Thoracic aorta (tissue), 2 donors: Measurements from ENCODE around the gene ZMYND12. TPM values are rescaled to one million over a fixed set of nuclear protein-coding genes. Genes with fewer than 3 reads are reported as not detected.
"Not testable (repeated sequence)": the region's sequence is repeated elsewhere in the genome, so short reads cannot be mapped to it uniquely, and the experiment has no call there.

Source experiments
- ATAC-seq: fragments of 150-250 bp; one replicate; pipeline ENCODE4 v1.8.0; 2017; ENCODE audit warnings: low read depth; ENCODE audit not compliant: insufficient number of reproducible peaks, low FRiP score
- DNase-seq: peaks from one replicate; pipeline ENCODE4 v3.0.0-alpha.2; 2020; ENCODE audit warnings: low spot score
- H3K27ac ChIP-seq, 2 donors: fragments of 200-600 bp; sonication (generic); 1 replicate in 1 of 2; 2 replicates in 1 of 2; pipeline ENCODE4 v1.5.1; 2016; ENCODE audit warnings: mild to moderate bottlenecking in 2 of 2, moderate library complexity in 2 of 2
- H3K27me3 ChIP-seq: fragments of 200-600 bp; sonication (generic); replicated peaks from 2 replicates; pipeline ENCODE4 v1.6.0; 2016; ENCODE audit warnings: mild to moderate bottlenecking; ENCODE audit not compliant: insufficient read depth
- H3K36me3 ChIP-seq: fragments of 200-600 bp; sonication (generic); one replicate; pipeline ENCODE4 v1.5.1; 2016
- H3K4me1 ChIP-seq, 2 donors: fragments of 200-600 bp; sonication (generic); 1 replicate in 1 of 2; 2 replicates in 1 of 2; pipeline versions ENCODE4 v1.5.1 to v1.6.0; 2016; ENCODE audit warnings: low read depth in 2 of 2, mild to moderate bottlenecking in 1 of 2; ENCODE audit not compliant: control insufficient read depth in 1 of 2
- H3K4me3 ChIP-seq: fragments of 200-600 bp; sonication (generic); 2 replicates; pipeline ENCODE4 v1.5.1; 2016; ENCODE audit warnings: mild to moderate bottlenecking
- H3K9me3 ChIP-seq: fragments of 200-600 bp; sonication (generic); 2 replicates; pipeline ENCODE4 v1.5.1; 2016
- total RNA-seq, 2 donors: library from RNA; depleted of rRNA; stranded (reverse); fragments of >200 nt; gene quantifications; one replicate each; pipeline versions ENCODE4 v1.1.0 to v1.2.3, GENCODE V29; 2016
- TF ChIP-seq, protein P1 (sequence below): fragments of 200-600 bp; sonication (generic); IDR thresholded peaks from one replicate; pipeline ENCODE4 v1.5.1; 2019; ENCODE audit warnings: antibody characterized with exemption

The ZMYND12 gene, protein sequence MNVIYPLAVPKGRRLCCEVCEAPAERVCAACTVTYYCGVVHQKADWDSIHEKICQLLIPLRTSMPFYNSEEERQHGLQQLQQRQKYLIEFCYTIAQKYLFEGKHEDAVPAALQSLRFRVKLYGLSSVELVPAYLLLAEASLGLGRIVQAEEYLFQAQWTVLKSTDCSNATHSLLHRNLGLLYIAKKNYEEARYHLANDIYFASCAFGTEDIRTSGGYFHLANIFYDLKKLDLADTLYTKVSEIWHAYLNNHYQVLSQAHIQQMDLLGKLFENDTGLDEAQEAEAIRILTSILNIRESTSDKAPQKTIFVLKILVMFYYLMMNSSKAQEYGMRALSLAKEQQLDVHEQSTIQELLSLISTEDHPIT
- 1 to 10 TPM in 1 of 2 donors, not detected in 1; 1.9 TPM for total RNA-seq

DNA sequence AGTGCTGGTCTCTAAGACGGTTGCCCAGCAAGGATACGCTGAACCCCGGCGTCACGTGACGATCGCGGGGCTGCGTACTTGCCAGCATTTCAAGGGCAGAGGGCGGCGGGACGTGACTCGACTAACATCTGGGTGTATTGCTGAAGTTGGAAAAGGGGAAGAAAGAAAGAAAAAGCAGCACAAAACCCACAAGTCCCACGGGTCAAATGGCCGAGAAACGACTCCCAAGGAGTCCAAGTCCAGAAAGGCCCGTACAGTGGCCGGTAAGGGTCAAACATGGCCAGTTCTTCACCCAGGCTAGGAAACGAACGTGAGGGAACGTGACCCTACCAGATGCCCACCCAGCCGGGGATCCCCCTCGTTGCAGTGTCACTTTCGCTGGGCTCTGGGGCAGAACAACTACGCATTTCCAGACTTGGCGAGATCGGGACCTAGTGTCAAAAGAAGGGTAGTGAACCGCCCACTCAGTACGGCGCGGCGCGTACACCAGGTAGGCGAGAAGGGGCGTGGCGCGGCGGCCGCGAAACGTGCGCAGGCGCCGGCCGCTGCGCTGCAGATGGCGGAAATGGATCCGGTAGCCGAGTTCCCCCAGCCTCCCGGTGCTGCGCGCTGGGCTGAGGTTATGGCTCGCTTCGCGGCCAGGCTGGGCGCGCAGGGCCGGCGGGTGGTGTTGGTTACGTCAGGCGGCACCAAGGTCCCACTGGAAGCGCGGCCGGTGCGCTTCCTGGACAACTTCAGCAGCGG, at the start of gene ZMYND12, which contains the start of gene PPCS:
Gene ZMYND12, minus strand, starts transcription at position 13 of the 744 bp plus-strand sequence. CDS start 25 bp downstream, outside the sequence.
Gene PPCS, plus strand, starts transcription at position 534 of the 744 bp plus-strand sequence. Its CDS starts 23 bp downstream, at position 557.
- Histone ChIP-seq H3K27ac (peak within 1 kb of the TSS; percentile 87 to 88), H3K36me3 (peaks cover 5% of the 10 kb centered on the region), H3K4me3 (peak within 1 kb of the TSS; percentile 93), H3K27me3 (no peaks in the 10 kb centered on the region), H3K9me3 (no peaks in the 10 kb centered on the region), H3K4me1 (peaks cover 6 to 9% of the 10 kb centered on the region in 2 donors)
- ATAC-seq: peak; percentile 83
- TF ChIP-seq, protein P1, sequence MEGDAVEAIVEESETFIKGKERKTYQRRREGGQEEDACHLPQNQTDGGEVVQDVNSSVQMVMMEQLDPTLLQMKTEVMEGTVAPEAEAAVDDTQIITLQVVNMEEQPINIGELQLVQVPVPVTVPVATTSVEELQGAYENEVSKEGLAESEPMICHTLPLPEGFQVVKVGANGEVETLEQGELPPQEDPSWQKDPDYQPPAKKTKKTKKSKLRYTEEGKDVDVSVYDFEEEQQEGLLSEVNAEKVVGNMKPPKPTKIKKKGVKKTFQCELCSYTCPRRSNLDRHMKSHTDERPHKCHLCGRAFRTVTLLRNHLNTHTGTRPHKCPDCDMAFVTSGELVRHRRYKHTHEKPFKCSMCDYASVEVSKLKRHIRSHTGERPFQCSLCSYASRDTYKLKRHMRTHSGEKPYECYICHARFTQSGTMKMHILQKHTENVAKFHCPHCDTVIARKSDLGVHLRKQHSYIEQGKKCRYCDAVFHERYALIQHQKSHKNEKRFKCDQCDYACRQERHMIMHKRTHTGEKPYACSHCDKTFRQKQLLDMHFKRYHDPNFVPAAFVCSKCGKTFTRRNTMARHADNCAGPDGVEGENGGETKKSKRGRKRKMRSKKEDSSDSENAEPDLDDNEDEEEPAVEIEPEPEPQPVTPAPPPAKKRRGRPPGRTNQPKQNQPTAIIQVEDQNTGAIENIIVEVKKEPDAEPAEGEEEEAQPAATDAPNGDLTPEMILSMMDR: no peak
- peak; percentile 66 for DNase-seq

DNA sequence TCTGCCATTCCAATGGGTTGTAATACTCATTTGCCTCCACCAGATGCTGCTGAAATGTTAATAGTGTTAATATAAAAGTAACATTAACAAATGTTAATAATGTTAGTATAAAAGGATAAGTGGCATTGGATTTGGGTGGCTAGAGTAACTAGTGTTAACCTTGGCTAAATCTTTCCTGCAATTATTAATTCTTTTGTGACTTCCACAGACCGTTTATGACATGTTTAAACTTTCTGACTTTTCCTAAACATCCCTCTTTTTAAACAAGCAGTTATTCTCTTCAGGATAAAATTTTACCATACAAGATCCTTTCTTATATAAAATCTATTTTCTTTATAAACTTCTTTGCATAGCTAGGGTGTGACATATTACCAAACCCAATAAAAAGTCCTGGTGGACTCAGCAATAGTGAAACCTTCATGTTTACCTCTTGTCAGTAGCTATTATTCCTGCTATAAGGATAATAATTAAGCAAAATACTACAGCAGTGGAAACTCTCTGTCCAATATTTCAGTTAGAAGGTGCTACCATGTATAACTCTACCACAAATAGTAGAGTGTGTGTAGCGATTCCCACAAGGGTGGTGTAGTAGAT, 48.8 kb upstream of the ZMYND12 start:
- no peak overlapping the region for H3K4me3 ChIP-seq
- DNase-seq (no peak), ATAC-seq (no peak)
- peaks cover 8% of the 10 kb centered on the region for H3K36me3 ChIP-seq
- no peaks in the 10 kb centered on the region for H3K27me3 ChIP-seq
- TF ChIP-seq, protein P1: no peak
- H3K27ac ChIP-seq: no peak overlapping the region
- no peaks in the 10 kb centered on the region for H3K4me1 ChIP-seq
- peaks cover 15% of the 10 kb centered on the region for H3K9me3 ChIP-seq

DNA sequence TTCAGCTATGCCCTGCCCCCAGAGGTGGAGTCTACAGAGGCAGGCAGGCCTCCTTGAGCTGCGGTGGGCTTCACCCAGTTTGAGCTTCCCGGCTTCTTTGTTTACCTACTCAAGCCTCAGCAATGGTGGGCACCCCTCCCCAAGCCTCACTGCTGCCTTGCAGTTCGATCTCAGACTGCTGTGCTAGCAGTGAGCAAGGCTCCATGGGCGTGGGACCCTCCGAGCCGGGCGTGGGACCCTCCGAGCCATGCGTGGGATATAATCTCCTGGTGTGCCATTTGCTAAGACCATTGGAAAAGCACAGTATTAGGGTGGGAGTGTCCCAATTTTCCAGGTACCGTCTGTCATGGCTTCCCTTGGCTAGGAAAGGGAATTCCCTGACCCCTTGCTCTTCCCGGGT, 46.2 kb upstream of the ZMYND12 start:
- H3K4me1 ChIP-seq: not testable (repeated sequence)
- H3K36me3 ChIP-seq: peaks cover 11% of the 10 kb centered on the region

DNA sequence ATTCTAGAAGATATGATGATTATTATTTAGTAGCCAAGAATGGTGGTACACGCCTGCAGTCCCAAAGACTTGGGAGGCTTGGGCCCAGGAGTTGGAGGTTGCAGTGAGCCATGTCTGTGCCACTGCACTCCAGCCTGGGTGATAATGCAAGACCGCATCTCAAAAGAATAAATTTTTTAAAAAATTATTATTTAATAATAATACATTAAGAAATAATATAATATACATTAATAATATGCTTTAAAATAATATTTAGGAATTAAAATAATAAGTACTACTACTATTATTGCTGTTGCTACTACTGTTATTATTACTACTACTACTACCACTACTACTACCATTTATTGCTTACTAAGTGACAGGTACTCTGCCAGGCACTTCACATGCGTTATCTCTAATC, 34.4 kb upstream of the ZMYND12 start:
- Histone ChIP-seq H3K4me1 (no peaks in the 10 kb centered on the region), H3K9me3 (no peaks in the 10 kb centered on the region), H3K27me3 (no peaks in the 10 kb centered on the region), H3K4me3 (no peak overlapping the region), H3K27ac (no peak overlapping the region), H3K36me3 (no peaks in the 10 kb centered on the region)
- DNase-seq: no peak
- TF ChIP-seq, protein P1: no peak
- no peak for ATAC-seq

More for the DNA sequence above, 46.2 kb upstream of the ZMYND12 start:
- not testable (repeated sequence) for H3K27ac ChIP-seq, H3K27me3 ChIP-seq, DNase-seq, H3K9me3 ChIP-seq, H3K4me3 ChIP-seq, ATAC-seq

DNA sequence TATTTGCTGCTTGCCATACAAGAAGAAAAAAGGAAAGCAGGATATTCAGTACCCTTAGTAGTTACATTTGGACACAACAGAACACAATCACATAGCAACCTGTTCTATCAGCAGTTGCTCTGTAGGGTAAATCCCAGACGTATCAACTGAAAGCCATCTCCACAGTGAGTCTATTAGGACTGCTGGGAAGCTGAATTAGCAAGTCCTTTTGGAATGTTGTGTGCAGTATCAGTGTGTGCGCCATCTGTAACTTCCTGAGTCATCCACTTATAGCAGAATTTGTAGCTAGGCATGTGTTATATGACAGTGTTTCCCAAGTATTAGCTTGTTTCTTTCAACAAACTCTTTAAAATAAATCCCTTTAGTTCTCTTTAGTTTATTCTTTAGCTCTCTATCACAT, 28.6 kb upstream of the ZMYND12 start:
- no peak for DNase-seq
- no peaks in the 10 kb centered on the region for H3K9me3 ChIP-seq
- no peak for ATAC-seq
- no peak overlapping the region for H3K4me3 ChIP-seq
- H3K36me3 ChIP-seq: no peaks in the 10 kb centered on the region
- H3K27me3 ChIP-seq: no peaks in the 10 kb centered on the region
- no peak overlapping the region for H3K27ac ChIP-seq
- H3K4me1 ChIP-seq: no peaks in the 10 kb centered on the region
- TF ChIP-seq, protein P1: no peak
